Gastroesophageal sphincter (tissue), 3 donors: ENCODE results near the gene CD9.

Source experiments
- EP300 ChIP-seq: sonication (generic); formaldehyde crosslinking; IDR thresholded peaks from one replicate; pipeline ENCODE4 v1.6.1; 2017; ENCODE audit warnings: antibody characterized with exemption, mild to moderate bottlenecking
- POLR2AphosphoS5 ChIP-seq: sonication (generic); formaldehyde crosslinking; IDR thresholded peaks from one replicate; pipeline ENCODE4 v1.6.1; 2017; ENCODE audit warnings: antibody characterized with exemption
- TF ChIP-seq, protein P1 (sequence below), 4 experiments: fragments of 200-600 bp in 2 of 4; fragments of 450-650 bp in 2 of 4; sonication (generic) in 1 of 4; IDR thresholded peaks; one replicate each; pipeline ENCODE4 v1.5.1; 2017 to 2019; ENCODE audit warnings: antibody characterized with exemption in 4 of 4, mild to moderate bottlenecking in 2 of 4, moderate library complexity in 2 of 4

DNA sequence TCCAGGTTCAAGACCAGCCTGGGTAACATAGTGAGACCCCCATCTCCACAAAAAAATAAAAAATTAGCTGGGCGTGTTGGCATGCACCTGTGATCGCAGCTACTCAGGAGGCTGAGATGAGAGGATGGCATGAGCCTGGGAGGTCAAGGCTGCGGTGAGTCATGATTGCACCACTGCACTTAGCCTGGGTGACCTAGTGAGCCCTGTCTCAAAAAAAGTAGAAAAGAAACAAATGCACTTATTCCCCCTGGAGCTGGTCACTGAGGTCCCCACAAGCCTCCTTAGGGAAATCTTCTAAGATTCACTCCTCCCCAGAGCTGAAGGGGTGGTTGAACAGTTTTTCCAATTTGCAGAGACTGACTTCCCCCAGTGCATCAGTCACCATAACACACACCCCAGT lies 1.6 kb downstream of the CD9 start:
- TF ChIP-seq EP300 (no peak), POLR2AphosphoS5 (no peak)
- TF ChIP-seq, protein P1, sequence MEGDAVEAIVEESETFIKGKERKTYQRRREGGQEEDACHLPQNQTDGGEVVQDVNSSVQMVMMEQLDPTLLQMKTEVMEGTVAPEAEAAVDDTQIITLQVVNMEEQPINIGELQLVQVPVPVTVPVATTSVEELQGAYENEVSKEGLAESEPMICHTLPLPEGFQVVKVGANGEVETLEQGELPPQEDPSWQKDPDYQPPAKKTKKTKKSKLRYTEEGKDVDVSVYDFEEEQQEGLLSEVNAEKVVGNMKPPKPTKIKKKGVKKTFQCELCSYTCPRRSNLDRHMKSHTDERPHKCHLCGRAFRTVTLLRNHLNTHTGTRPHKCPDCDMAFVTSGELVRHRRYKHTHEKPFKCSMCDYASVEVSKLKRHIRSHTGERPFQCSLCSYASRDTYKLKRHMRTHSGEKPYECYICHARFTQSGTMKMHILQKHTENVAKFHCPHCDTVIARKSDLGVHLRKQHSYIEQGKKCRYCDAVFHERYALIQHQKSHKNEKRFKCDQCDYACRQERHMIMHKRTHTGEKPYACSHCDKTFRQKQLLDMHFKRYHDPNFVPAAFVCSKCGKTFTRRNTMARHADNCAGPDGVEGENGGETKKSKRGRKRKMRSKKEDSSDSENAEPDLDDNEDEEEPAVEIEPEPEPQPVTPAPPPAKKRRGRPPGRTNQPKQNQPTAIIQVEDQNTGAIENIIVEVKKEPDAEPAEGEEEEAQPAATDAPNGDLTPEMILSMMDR (IDR thresholded peaks at IDR 0.05), result no peak
